H9 (cell line): Measurements from ENCODE around the gene LRCH1. TPM values are rescaled to one million over a fixed set of nuclear protein-coding genes. Genes with fewer than 3 reads are reported as not detected.

Experiments used
- DNase-seq: peaks from one replicate; pipeline ENCODE4 v3.0.0-alpha.2; 2017
- H2AFZ ChIP-seq: one replicate; pipeline ENCODE4 v1.6.1; 2013; ENCODE audit warnings: mild to moderate bottlenecking, low read length, control low read depth, moderate library complexity
- H2AK5ac ChIP-seq: 2 replicates; pipeline ENCODE4 v1.6.1; 2013; ENCODE audit warnings: low read length, control low read depth, mixed read lengths; ENCODE audit not compliant: insufficient read length
- H2BK120ac ChIP-seq: one replicate; pipeline ENCODE4 v1.6.1; 2013; ENCODE audit warnings: low read depth, mild to moderate bottlenecking, low read length, control low read depth, inconsistent platforms; ENCODE audit not compliant: poor library complexity, severe bottlenecking
- H2BK12ac ChIP-seq: 2 replicates; pipeline ENCODE4 v1.6.1; 2013; ENCODE audit warnings: low read length, control low read depth, mixed read lengths, low read depth; ENCODE audit not compliant: insufficient read length
- H2BK15ac ChIP-seq: 2 replicates; pipeline ENCODE4 v1.6.1; 2013; ENCODE audit warnings: low read depth, low read length, control low read depth
- H2BK20ac ChIP-seq: one replicate; pipeline ENCODE4 v1.6.1; 2013; ENCODE audit warnings: low read depth, mild to moderate bottlenecking, low read length, control low read depth, inconsistent platforms; ENCODE audit not compliant: poor library complexity, severe bottlenecking
- H2BK5ac ChIP-seq: 2 replicates; pipeline ENCODE4 v1.6.1; 2013; ENCODE audit warnings: low read length, control low read depth, mixed read lengths; ENCODE audit not compliant: insufficient read length
- H3K14ac ChIP-seq: 2 replicates; pipeline ENCODE4 v1.6.1; 2013; ENCODE audit warnings: low read length, control low read depth; ENCODE audit not compliant: insufficient read depth
- H3K18ac ChIP-seq: 2 replicates; pipeline ENCODE4 v1.6.1; 2013; ENCODE audit warnings: low read depth, mild to moderate bottlenecking, mixed read lengths, low read length, control low read depth; ENCODE audit not compliant: insufficient read length
- H3K23ac ChIP-seq: 2 replicates; pipeline ENCODE4 v1.6.1; 2013; ENCODE audit warnings: low read length, control low read depth, mixed read lengths, low read depth; ENCODE audit not compliant: insufficient read length
- H3K23me2 ChIP-seq: 2 replicates; pipeline ENCODE4 v1.6.1; 2013; ENCODE audit warnings: low read depth, mild to moderate bottlenecking, mixed read lengths, low read length, control low read depth; ENCODE audit not compliant: insufficient read length, poor library complexity, severe bottlenecking
- H3K27ac ChIP-seq: 2 replicates; pipeline ENCODE4 v1.5.1; 2013; ENCODE audit warnings: low read length, control low read depth, mixed read lengths, low read depth; ENCODE audit not compliant: insufficient read length
- H3K27me3 ChIP-seq: 2 replicates; pipeline ENCODE4 v1.6.1; 2013; ENCODE audit warnings: low read length, control low read depth, inconsistent platforms; ENCODE audit not compliant: insufficient read depth
- H3K4ac ChIP-seq: 2 replicates; pipeline ENCODE4 v1.6.1; 2013; ENCODE audit warnings: low read depth, mild to moderate bottlenecking, control low read depth, inconsistent platforms, low read length, moderate library complexity
- H3K4me1 ChIP-seq: 2 replicates; pipeline ENCODE4 v1.6.1; 2013; ENCODE audit warnings: low read length, control low read depth, inconsistent platforms; ENCODE audit not compliant: insufficient read depth
- H3K4me2 ChIP-seq: 2 replicates; pipeline ENCODE4 v1.6.1; 2013; ENCODE audit warnings: low read length, control low read depth, mixed read lengths; ENCODE audit not compliant: insufficient read length, insufficient read depth
- H3K56ac ChIP-seq: 2 replicates; pipeline ENCODE4 v1.6.1; 2013; ENCODE audit warnings: low read depth, mild to moderate bottlenecking, mixed read lengths, low read length, control low read depth; ENCODE audit not compliant: insufficient read length
- H3K79me1 ChIP-seq: 2 replicates; pipeline ENCODE4 v1.6.1; 2013; ENCODE audit warnings: low read depth, mild to moderate bottlenecking, moderate library complexity, low read length, control low read depth, inconsistent platforms; ENCODE audit not compliant: insufficient read depth, poor library complexity, severe bottlenecking
- H3K79me2 ChIP-seq: 2 replicates; pipeline ENCODE4 v1.6.1; 2013; ENCODE audit warnings: low read length, control low read depth, inconsistent platforms; ENCODE audit not compliant: insufficient read depth
- H3K9ac ChIP-seq: 2 replicates; pipeline ENCODE4 v1.6.1; 2013; ENCODE audit warnings: low read length, control low read depth, mixed read lengths; ENCODE audit not compliant: insufficient read length; ENCODE audit errors: extremely low read depth
- H3K9me3 ChIP-seq: one replicate; pipeline ENCODE4 v1.6.1; 2013; ENCODE audit warnings: low read depth, low read length, inconsistent platforms; ENCODE audit not compliant: control insufficient read depth
- H3T11ph ChIP-seq: one replicate; pipeline ENCODE4 v1.6.1; 2013; ENCODE audit warnings: mild to moderate bottlenecking, low read length, control low read depth, inconsistent platforms
- H4K20me1 ChIP-seq: one replicate; pipeline ENCODE4 v1.6.1; 2013; ENCODE audit not compliant: control insufficient read depth, insufficient read length, insufficient read depth
- H4K5ac ChIP-seq: 2 replicates; pipeline ENCODE4 v1.6.1; 2013; ENCODE audit warnings: low read depth, mild to moderate bottlenecking, mixed read lengths, low read length, control low read depth; ENCODE audit not compliant: insufficient read length
- H4K8ac ChIP-seq: replicated peaks from 2 replicates; pipeline ENCODE4 v1.6.1; 2013; ENCODE audit warnings: low read length, control low read depth, mixed read lengths, low read depth; ENCODE audit not compliant: insufficient read length
- H4K91ac ChIP-seq: 2 replicates; pipeline ENCODE4 v1.6.1; 2013; ENCODE audit warnings: low read depth, mild to moderate bottlenecking, moderate library complexity, mixed read lengths, low read length, control low read depth; ENCODE audit not compliant: insufficient read length
- H3K27ac Mint-ChIP-seq, 3 experiments: 2 replicates in 2 of 3; 3 replicates in 1 of 3; pipeline ENCODE4 v1.8.0; 2020 to 2021; ENCODE audit warnings: mixed read lengths in 3 of 3, mild to moderate bottlenecking in 1 of 3, moderate library complexity in 1 of 3
- H3K27me3 Mint-ChIP-seq: 2 replicates; pipeline ENCODE4 v1.8.0; 2021; ENCODE audit warnings: low read depth, mild to moderate bottlenecking, moderate library complexity, mixed read lengths
- H3K36me3 Mint-ChIP-seq, 3 experiments: 2 replicates in 2 of 3; 3 replicates in 1 of 3; pipeline ENCODE4 v1.8.0; 2020 to 2021; ENCODE audit warnings: low read depth in 3 of 3, mixed read lengths in 3 of 3; ENCODE audit not compliant: insufficient read depth in 1 of 3
- H3K4me1 Mint-ChIP-seq, 2 experiments: 2 replicates each; pipeline ENCODE4 v1.8.0; 2020; ENCODE audit warnings: mixed read lengths in 2 of 2
- H3K4me3 Mint-ChIP-seq, 2 experiments: 2 replicates in 1 of 2; 3 replicates in 1 of 2; pipeline ENCODE4 v1.8.0; 2020 to 2021; ENCODE audit warnings: mild to moderate bottlenecking in 2 of 2, mixed read lengths in 2 of 2, moderate library complexity in 1 of 2
- H3K9me3 Mint-ChIP-seq, 2 experiments: 2 replicates in 1 of 2; 3 replicates in 1 of 2; pipeline ENCODE4 v1.8.0; 2020; ENCODE audit warnings: mild to moderate bottlenecking in 2 of 2, mixed read lengths in 2 of 2, moderate library complexity in 1 of 2
- WGBS: extraction: QIAGEN DNeasy Blood & Tissue Kit; methylation state at CpG from one replicate; pipeline ENCODE4 v1.1.7; 2013; ENCODE audit warnings: missing lambda C conversion rate, low lambda C conversion rate, mixed read lengths; ENCODE audit not compliant: insufficient read length; ENCODE audit errors: extremely low coverage; 5-methylcytosine and 5-hydroxymethylcytosine counted together
- total RNA-seq: library from RNA; stranded (reverse); gene quantifications from 2 replicates; pipeline ENCODE4 v1.2.1, GENCODE V29; 2021
- TF ChIP-seq, protein P1 (sequence below): fragments of 200-600 bp; sonication (generic); conservative IDR thresholded peaks from 3 replicates; pipeline ENCODE4 v1.8.0; 2021; ENCODE audit warnings: antibody characterized with exemption, mild to moderate bottlenecking

LRCH1 gene
- total RNA-seq, 1 experiment from 2014 or later, result 8.0 TPM

DNA sequence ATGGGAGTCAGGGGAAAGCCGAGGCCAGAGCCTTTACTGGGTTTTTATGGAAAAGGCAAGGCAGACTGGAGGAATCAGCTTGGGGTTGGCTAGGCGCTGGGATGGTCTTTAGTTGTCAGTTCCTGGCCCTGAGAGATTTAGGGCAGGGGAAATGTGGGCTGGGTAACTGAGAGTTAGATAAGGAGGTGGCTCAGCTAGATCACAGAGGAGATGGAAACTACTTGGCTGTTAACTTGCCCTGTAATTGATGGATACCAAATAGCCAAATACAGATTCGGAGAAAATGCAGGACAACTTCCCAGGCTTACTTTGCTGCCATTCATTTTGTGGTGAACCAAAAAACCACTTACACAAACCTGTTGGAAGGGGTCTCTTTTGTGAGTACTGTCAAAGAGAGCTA, 54.0 kb downstream of the LRCH1 start:
- H3K4me1 Mint-ChIP-seq, result peaks cover 12 to 15% of the 10 kb centered on the region in 2 experiments

More for the DNA sequence above, 54.0 kb downstream of the LRCH1 start:
- Histone ChIP-seq H3K56ac (no peak overlapping the region), H3K18ac (no peak overlapping the region), H3K23me2 (no peaks in the 10 kb centered on the region), H4K8ac (no peak overlapping the region), H3K79me1 (peaks cover 6% of the 10 kb centered on the region), H3K27ac (no peak overlapping the region), H2BK12ac (no peak overlapping the region), H3K4me2 (no peak overlapping the region), H3K79me2 (peaks cover 9% of the 10 kb centered on the region; the same call in 1 of the 2 replicates), H2BK15ac (no peak overlapping the region), H3K14ac (no peak overlapping the region), H4K5ac (no peak overlapping the region), H2AK5ac (no peak overlapping the region), H3K9ac (no peak overlapping the region), H3K9me3 (no peaks in the 10 kb centered on the region), H3T11ph (no peak overlapping the region), H4K20me1 (no peaks in the 10 kb centered on the region), H2BK5ac (no peak overlapping the region), H3K4ac (no peak overlapping the region), H2BK20ac (no peak overlapping the region), H3K27me3 (no peaks in the 10 kb centered on the region), H2BK120ac (peak overlapping the region; percentile 92), H2AFZ (no peak overlapping the region), H3K4me1 (peaks cover 3% of the 10 kb centered on the region), H3K23ac (no peak overlapping the region), H4K91ac (no peak overlapping the region)
- Mint-ChIP-seq H3K36me3 (no peaks in the 10 kb centered on the region), H3K27me3 (peaks cover 2% of the 10 kb centered on the region; the same call in 1 of the 2 replicates), H3K9me3 (no peaks in the 10 kb centered on the region), H3K4me3 (no peak overlapping the region), H3K27ac (peak overlapping the region; percentile 27 to 91 (median 73); a peak in 3 of 7 replicates)
- no CpG with 5 or more reads among the region's 3 CpGs for WGBS
- DNase-seq, result no peak
- TF ChIP-seq, protein P1, sequence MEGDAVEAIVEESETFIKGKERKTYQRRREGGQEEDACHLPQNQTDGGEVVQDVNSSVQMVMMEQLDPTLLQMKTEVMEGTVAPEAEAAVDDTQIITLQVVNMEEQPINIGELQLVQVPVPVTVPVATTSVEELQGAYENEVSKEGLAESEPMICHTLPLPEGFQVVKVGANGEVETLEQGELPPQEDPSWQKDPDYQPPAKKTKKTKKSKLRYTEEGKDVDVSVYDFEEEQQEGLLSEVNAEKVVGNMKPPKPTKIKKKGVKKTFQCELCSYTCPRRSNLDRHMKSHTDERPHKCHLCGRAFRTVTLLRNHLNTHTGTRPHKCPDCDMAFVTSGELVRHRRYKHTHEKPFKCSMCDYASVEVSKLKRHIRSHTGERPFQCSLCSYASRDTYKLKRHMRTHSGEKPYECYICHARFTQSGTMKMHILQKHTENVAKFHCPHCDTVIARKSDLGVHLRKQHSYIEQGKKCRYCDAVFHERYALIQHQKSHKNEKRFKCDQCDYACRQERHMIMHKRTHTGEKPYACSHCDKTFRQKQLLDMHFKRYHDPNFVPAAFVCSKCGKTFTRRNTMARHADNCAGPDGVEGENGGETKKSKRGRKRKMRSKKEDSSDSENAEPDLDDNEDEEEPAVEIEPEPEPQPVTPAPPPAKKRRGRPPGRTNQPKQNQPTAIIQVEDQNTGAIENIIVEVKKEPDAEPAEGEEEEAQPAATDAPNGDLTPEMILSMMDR, result no peak
